HG02943 (cell line): Measurements from ENCODE around the gene ARFGAP3.
"Not testable (repeated sequence)": the region's sequence is repeated elsewhere in the genome, so short reads cannot be mapped to it uniquely, and the experiment has no call there.

Experiments
- ATAC-seq: cut with Tn5 transposase; IDR thresholded peaks from one replicate; pipeline ENCODE4 v1.9.1; 2021; ENCODE audit warnings: mild to moderate bottlenecking, low read depth, moderate library complexity; ENCODE audit not compliant: unreplicated experiment

ARFGAP3 gene

GRCh38 chr22:42799061-42799460 is 58.0 kb downstream of the ARFGAP3 start:
- no peak for ATAC-seq

GRCh38 chr22:42797011-42797410 is 60.1 kb downstream of the ARFGAP3 start:
- no peak for ATAC-seq

GRCh38 chr22:42796081-42796480 is 61.0 kb downstream of the ARFGAP3 start:
- no peak for ATAC-seq

GRCh38 chr22:42794551-42795510 is 62.2 kb downstream of the ARFGAP3 start:
- no peak for ATAC-seq

GRCh38 chr22:42793848-42794405 is 63.1 kb downstream of the ARFGAP3 start:
- ATAC-seq, result no peak

GRCh38 chr22:42792909-42793847 is 63.9 kb downstream of the ARFGAP3 start:
- no peak for ATAC-seq

GRCh38 chr22:42792453-42792908 is 64.6 kb downstream of the ARFGAP3 start:
- no peak for ATAC-seq

GRCh38 chr22:42791721-42792452 is 65.2 kb downstream of the ARFGAP3 start:
- no peak for ATAC-seq

- ATAC-seq, result no peak
Measured at GRCh38 chr22:42788466-42788865, 68.6 kb downstream of the ARFGAP3 start.

- no peak for ATAC-seq
Measured at GRCh38 chr22:42788021-42788420, 69.1 kb downstream of the ARFGAP3 start.

- no peak for ATAC-seq
Measured at GRCh38 chr22:42787357-42787736, 69.7 kb downstream of the ARFGAP3 start.

- no peak for ATAC-seq
Measured at GRCh38 chr22:42786606-42787356, 70.3 kb downstream of the ARFGAP3 start.

GRCh38 chr22:42785706-42786499 is 71.2 kb downstream of the ARFGAP3 start:
- ATAC-seq, result no peak

- ATAC-seq, result not testable (repeated sequence)
Measured at GRCh38 chr22:42782306-42782705, 74.8 kb downstream of the ARFGAP3 start.

GRCh38 chr22:42780070-42780540 is 77.0 kb downstream of the ARFGAP3 start:
- no peak for ATAC-seq

GRCh38 chr22:42777126-42777525 is 79.9 kb downstream of the ARFGAP3 start:
- ATAC-seq, result no peak

- no peak for ATAC-seq
Measured at GRCh38 chr22:42773167-42773566, 83.9 kb downstream of the ARFGAP3 start.

GRCh38 chr22:42772647-42773046 is 84.4 kb downstream of the ARFGAP3 start:
- no peak for ATAC-seq
